Tibial nerve (tissue), 4 donors: ENCODE results near the gene FOXF1. TPM values are rescaled to one million over a fixed set of nuclear protein-coding genes. Genes with fewer than 3 reads are reported as not detected.
A peak's percentile ranks its signal among the peaks of the same experiment; 100 is the strongest.

Experiments used
- DNase-seq, 2 donors: peaks; one replicate each; pipeline ENCODE4 v3.0.0-alpha.2; 2019; ENCODE audit warnings: low spot score in 2 of 2
- H3K27ac ChIP-seq, 4 donors: fragments of 200-600 bp; sonication (generic) in 3 of 4; one replicate each; pipeline ENCODE4 v1.5.1; 2017 to 2019; ENCODE audit warnings: mild to moderate bottlenecking in 1 of 4
- H3K27me3 ChIP-seq, 2 donors: fragments of 200-600 bp; sonication (generic) in 1 of 2; one replicate each; pipeline versions ENCODE4 v1.5.1 to v1.6.0; 2017 to 2019
- H3K36me3 ChIP-seq, 3 donors: fragments of 200-600 bp; sonication (generic); one replicate each; pipeline ENCODE4 v1.5.1; 2018 to 2019
- H3K4me1 ChIP-seq, 4 donors: fragments of 200-600 bp; sonication (generic) in 3 of 4; one replicate each; pipeline ENCODE4 v1.5.1; 2017 to 2019
- H3K4me3 ChIP-seq, 4 donors: fragments of 200-600 bp; sonication (generic) in 3 of 4; one replicate each; pipeline ENCODE4 v1.5.1; 2017 to 2019; ENCODE audit warnings: mild to moderate bottlenecking in 1 of 4, moderate library complexity in 1 of 4
- H3K9me3 ChIP-seq, 4 donors: fragments of 200-600 bp; sonication (generic) in 3 of 4; one replicate each; pipeline ENCODE4 v1.5.1; 2017 to 2019
- EP300 ChIP-seq, 2 donors: sonication (generic); formaldehyde crosslinking; IDR thresholded peaks; one replicate each; pipeline ENCODE4 v1.6.1; 2017; ENCODE audit warnings: antibody characterized with exemption in 2 of 2, mild to moderate bottlenecking in 1 of 2
- POLR2A ChIP-seq, 2 donors: fragments of 450-650 bp; IDR thresholded peaks; one replicate each; pipeline ENCODE4 v1.6.1; 2017; ENCODE audit warnings: antibody characterized with exemption in 2 of 2, mild to moderate bottlenecking in 2 of 2, moderate library complexity in 2 of 2
- WGBS, 2 donors: methylation state at CpG; one replicate each; pipeline ENCODE4 v1.1.5; 2018; 5-methylcytosine and 5-hydroxymethylcytosine counted together
- total RNA-seq, 4 donors: library from RNA; depleted of rRNA; stranded (reverse); fragments of >200 nt; gene quantifications; one replicate each; pipeline ENCODE4 v1.1.0, GENCODE V29; 2016
- TF ChIP-seq, protein P1 (sequence below), 5 experiments: fragments of 200-600 bp in 3 of 5; fragments of 450-650 bp in 2 of 5; sonication (generic) in 3 of 5; IDR thresholded peaks; one replicate each; pipeline ENCODE4 v1.5.1; 2016 to 2019; ENCODE audit warnings: antibody characterized with exemption in 5 of 5, mild to moderate bottlenecking in 3 of 5, moderate library complexity in 2 of 5

The FOXF1 gene
- total RNA-seq, 4 donors from 2014 or later = 0.21 TPM; not detected in 3

DNA sequence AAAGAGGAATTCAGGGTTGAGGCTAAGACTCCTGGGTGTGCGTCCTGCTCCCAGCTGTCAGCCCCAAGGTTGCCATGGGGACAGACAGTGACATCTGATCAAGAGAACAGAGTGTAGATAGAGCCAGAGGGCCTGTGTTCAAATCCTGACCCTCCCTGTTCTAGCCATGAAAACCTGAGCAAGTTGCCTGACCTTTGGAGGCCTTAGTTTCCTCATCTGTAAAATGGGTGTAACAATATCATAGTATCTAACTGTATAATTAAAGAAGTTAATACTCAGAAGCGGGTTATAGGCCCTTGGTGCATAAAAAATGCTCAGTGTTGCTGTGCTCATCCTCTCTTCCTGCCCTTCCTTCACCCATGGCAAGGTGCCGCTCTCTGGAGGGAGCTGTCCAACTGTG is 28.7 kb upstream of the FOXF1 start:
- Histone ChIP-seq H3K4me1 (peaks cover 0 to 20% (median 0%) of the 10 kb centered on the region in 4 donors), H3K27me3 (peaks cover 0 to 83% of the 10 kb centered on the region in 2 donors), H3K36me3 (no peaks in the 10 kb centered on the region), H3K9me3 (peaks cover 0 to 20% (median 0%) of the 10 kb centered on the region in 4 donors), H3K27ac (no peak overlapping the region), H3K4me3 (no peak overlapping the region)
- no peak for DNase-seq
- TF ChIP-seq, protein P1, sequence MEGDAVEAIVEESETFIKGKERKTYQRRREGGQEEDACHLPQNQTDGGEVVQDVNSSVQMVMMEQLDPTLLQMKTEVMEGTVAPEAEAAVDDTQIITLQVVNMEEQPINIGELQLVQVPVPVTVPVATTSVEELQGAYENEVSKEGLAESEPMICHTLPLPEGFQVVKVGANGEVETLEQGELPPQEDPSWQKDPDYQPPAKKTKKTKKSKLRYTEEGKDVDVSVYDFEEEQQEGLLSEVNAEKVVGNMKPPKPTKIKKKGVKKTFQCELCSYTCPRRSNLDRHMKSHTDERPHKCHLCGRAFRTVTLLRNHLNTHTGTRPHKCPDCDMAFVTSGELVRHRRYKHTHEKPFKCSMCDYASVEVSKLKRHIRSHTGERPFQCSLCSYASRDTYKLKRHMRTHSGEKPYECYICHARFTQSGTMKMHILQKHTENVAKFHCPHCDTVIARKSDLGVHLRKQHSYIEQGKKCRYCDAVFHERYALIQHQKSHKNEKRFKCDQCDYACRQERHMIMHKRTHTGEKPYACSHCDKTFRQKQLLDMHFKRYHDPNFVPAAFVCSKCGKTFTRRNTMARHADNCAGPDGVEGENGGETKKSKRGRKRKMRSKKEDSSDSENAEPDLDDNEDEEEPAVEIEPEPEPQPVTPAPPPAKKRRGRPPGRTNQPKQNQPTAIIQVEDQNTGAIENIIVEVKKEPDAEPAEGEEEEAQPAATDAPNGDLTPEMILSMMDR (IDR thresholded peaks at IDR 0.05) = no peak
- no peak for TF ChIP-seq EP300 (IDR thresholded peaks at IDR 0.05)
- TF ChIP-seq POLR2A (IDR thresholded peaks at IDR 0.05) = no peak
- 87 to 98% methylated on average over 3 of the region's 3 CpGs for WGBS, 2 donors

- 73 to 79% methylated on average over 3 to 5 of the region's 5 CpGs for WGBS, 2 donors
- Histone ChIP-seq H3K4me3 (no peak overlapping the region), H3K36me3 (no peaks in the 10 kb centered on the region), H3K27ac (no peak overlapping the region), H3K27me3 (peaks cover 0 to 85% of the 10 kb centered on the region in 2 donors), H3K9me3 (peaks cover 0 to 20% (median 0%) of the 10 kb centered on the region in 4 donors), H3K4me1 (peaks cover 0 to 11% (median 0%) of the 10 kb centered on the region in 4 donors)
- no peak for DNase-seq
- TF ChIP-seq, protein P1 (IDR thresholded peaks at IDR 0.05) = no peak
- no peak for TF ChIP-seq EP300 (IDR thresholded peaks at IDR 0.05)
Observed at GRCh38 chr16:86484240-86484639, 26.1 kb upstream of the FOXF1 start.

- peaks cover 0 to 20% (median 0%) of the 10 kb centered on the region in 4 donors for H3K9me3 ChIP-seq
- 58 to 64% methylated on average over 3 of the region's 3 CpGs for WGBS, 2 donors
- H3K27me3 ChIP-seq = peaks cover 0 to 86% of the 10 kb centered on the region in 2 donors
- no peak overlapping the region for H3K4me3 ChIP-seq
- H3K36me3 ChIP-seq = no peaks in the 10 kb centered on the region
- no peak overlapping the region for H3K27ac ChIP-seq
- peaks cover 0 to 6% (median under 1%) of the 10 kb centered on the region in 4 donors for H3K4me1 ChIP-seq
- TF ChIP-seq, protein P1 (IDR thresholded peaks at IDR 0.05) = no peak
- TF ChIP-seq POLR2A (IDR thresholded peaks at IDR 0.05) (no peak), EP300 (IDR thresholded peaks at IDR 0.05) (no peak)
- no peak for DNase-seq
Observed at GRCh38 chr16:86485746-86486145, 24.6 kb upstream of the FOXF1 start.

DNA sequence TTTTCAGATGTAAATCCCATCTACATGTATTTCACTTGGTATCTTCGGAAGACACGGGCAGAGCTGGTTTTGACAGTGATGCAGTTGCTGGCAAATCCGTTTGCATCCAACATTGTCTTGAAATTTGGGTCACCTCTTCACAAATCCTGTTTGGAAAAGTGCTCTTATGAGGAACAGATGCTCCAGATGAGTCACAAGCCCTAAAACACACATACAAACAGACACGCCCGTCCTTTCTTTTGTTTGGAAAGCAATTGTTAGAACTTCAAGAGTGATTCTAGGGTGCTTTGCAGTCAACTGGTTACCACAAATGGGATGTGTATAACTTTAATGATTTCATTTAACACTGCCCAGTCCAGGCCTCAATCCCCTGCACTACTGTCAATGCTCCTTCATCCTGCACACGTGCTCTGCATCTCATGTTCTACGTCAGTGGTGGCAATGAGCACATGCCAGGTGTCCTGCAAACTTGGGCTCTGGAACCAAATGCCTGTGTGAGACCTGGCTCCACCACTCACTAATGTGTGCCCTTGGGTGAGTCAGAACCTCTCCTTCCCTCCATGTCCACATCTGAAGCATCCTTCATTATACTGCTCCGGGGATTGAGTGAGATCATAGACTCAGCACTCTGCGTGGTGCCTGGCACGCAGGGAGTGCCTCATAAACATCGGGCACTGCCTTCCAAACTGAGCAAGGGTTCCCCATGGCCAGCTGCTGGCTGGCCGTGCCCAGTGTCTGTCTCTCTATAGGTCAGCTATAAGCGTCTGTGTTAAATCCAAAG is 19.3 kb upstream of the FOXF1 start:
- Histone ChIP-seq H3K4me3 (no peak overlapping the region), H3K27me3 (peaks cover 0 to 100% of the 10 kb centered on the region in 2 donors), H3K36me3 (no peaks in the 10 kb centered on the region), H3K9me3 (no peaks in the 10 kb centered on the region), H3K27ac (peak overlapping the region in 2 of 4 donors; percentile 57 to 63), H3K4me1 (peaks cover 0 to 34% (median 7%) of the 10 kb centered on the region in 4 donors)
- no peak for DNase-seq
- TF ChIP-seq EP300 (IDR thresholded peaks at IDR 0.05) (no peak), POLR2A (IDR thresholded peaks at IDR 0.05) (no peak)
- TF ChIP-seq, protein P1 (IDR thresholded peaks at IDR 0.05) = no peak
- WGBS, 2 donors = 60 to 61% methylated on average over 13 of the region's 13 CpGs

- Histone ChIP-seq H3K9me3 (no peaks in the 10 kb centered on the region), H3K36me3 (no peaks in the 10 kb centered on the region)
- 42 to 48% methylated on average over 7 of the region's 7 CpGs for WGBS, 2 donors
Observed at GRCh38 chr16:86491640-86492023, 18.7 kb upstream of the FOXF1 start.

More at GRCh38 chr16:86491640-86492023, 18.7 kb upstream of the FOXF1 start:
- TF ChIP-seq EP300 (IDR thresholded peaks at IDR 0.05) = peak in 1 of 2 donors; percentile 6
- no peak for TF ChIP-seq POLR2A (IDR thresholded peaks at IDR 0.05)
- TF ChIP-seq, protein P1 (IDR thresholded peaks at IDR 0.05) = no peak
- no peak overlapping the region for H3K4me3 ChIP-seq
- peaks cover 0 to 40% (median 7%) of the 10 kb centered on the region in 4 donors for H3K4me1 ChIP-seq
- DNase-seq = no peak
- H3K27me3 ChIP-seq = peaks cover 0 to 100% of the 10 kb centered on the region in 2 donors
- peak overlapping the region in 2 of 4 donors; percentile 57 to 63 for H3K27ac ChIP-seq
